ENCODE results near the gene MEIS1. TPM values are rescaled to one million over a fixed set of nuclear protein-coding genes. Genes with fewer than 3 reads are reported as not detected.

The MEIS1 gene
- total and polyA plus RNA-seq, 2 of the 8 experiments (the other 6 are each of a cell fraction or from before 2014, with no cell fraction given): 0.17 to 1.2 TPM

GRCh38 chr2:66443979-66444861, 9.3 kb downstream of the MEIS1 start:
- Histone ChIP-seq H2BK20ac (ENCODE audit: low read length) (0 out of 2 replicates have a peak overlapping the region, but pooled peaks have one; percentile 38), H2BK5ac (ENCODE audit: low read depth, low read length) (no peak overlapping the region), H3K27ac (ENCODE audit: low read depth, low read length) (no peak overlapping the region), H4K91ac (replicated peaks; ENCODE audit: insufficient read length, low read length) (no peak overlapping the region), H3K27me3 (replicated peaks in 1 of 4; ENCODE audit: control insufficient read depth in 3 of 4, extremely low read depth in 1 of 4, insufficient read depth in 3 of 4, low read length in 3 of 4) (peaks cover 55 to 87% (median 72%) of the 10 kb centered on the region in 4 experiments), H3K79me1 (ENCODE audit: low read depth, low read length) (no peaks in the 10 kb centered on the region), H3K9ac (replicated peaks in 1 of 4; ENCODE audit: extremely low read depth in 1 of 4, low read depth in 3 of 4, low read length in 3 of 4) (no peak overlapping the region), H3K23me2 (ENCODE audit: low read depth, low read length) (peaks cover 11% of the 10 kb centered on the region; the same call in 1 of the 2 replicates), H3K14ac (ENCODE audit: insufficient read length) (no peak overlapping the region), H2AFZ (ENCODE audit: low read length) (no peak overlapping the region), H3K4me1 (replicated peaks in 1 of 4; ENCODE audit: control insufficient read depth in 3 of 4, insufficient read depth in 4 of 4, low read length in 3 of 4) (peaks cover 16 to 46% (median 22%) of the 10 kb centered on the region in 4 experiments), H4K8ac (ENCODE audit: extremely low read depth, insufficient read depth, low read length) (peak overlapping the region; percentile 86; the same call in 1 of the 2 replicates), H4K20me1 (replicated peaks in 1 of 2; ENCODE audit: control insufficient read depth in 1 of 2, insufficient read depth in 2 of 2, low read length in 2 of 2) (peaks cover 8% of the 10 kb centered on the region in 2 experiments), H3K18ac (ENCODE audit: extremely low read depth, low read length) (no peak overlapping the region), H3K23ac (ENCODE audit: insufficient read length) (no peak overlapping the region), H2BK12ac (ENCODE audit: low read depth, low read length) (no peak overlapping the region), H3K56ac (replicated peaks; ENCODE audit: insufficient read length, low read depth, low read length) (no peak overlapping the region), H2BK120ac (replicated peaks; ENCODE audit: low read depth, low read length) (no peak overlapping the region), H3K4ac (replicated peaks; ENCODE audit: insufficient read length, low read depth, low read length) (no peak overlapping the region), H3K79me2 (ENCODE audit: control insufficient read depth in 1 of 2, insufficient read depth in 2 of 2, low read length in 2 of 2) (no peaks in the 10 kb centered on the region), H3K4me2 (ENCODE audit: insufficient read depth in 1 of 2, low read depth in 2 of 2, low read length in 2 of 2) (peak overlapping the region; percentile 36 to 89), H2AK5ac (ENCODE audit: low read depth, low read length) (no peak overlapping the region), H3K36me3 (ENCODE audit: control insufficient read depth in 2 of 4, insufficient read depth in 4 of 4, low read length in 3 of 4) (no peaks in the 10 kb centered on the region), H2BK15ac (ENCODE audit: low read length) (no peak overlapping the region), H4K5ac (ENCODE audit: insufficient read length, low read depth, low read length) (no peak overlapping the region), H3K4me3 (ENCODE audit: extremely low read depth in 1 of 4, insufficient read depth in 2 of 4, low read depth in 3 of 4, low read length in 4 of 4) (peak overlapping the region in 2 of 4 experiments; percentile 3 to 63; a peak in 2 of 8 replicates), H3K9me3 (ENCODE audit: insufficient read depth in 2 of 2, low read depth in 1 of 2, low read length in 1 of 2) (no peaks in the 10 kb centered on the region)
- 5% methylated on average over 33 of the region's 33 CpGs; no CpG with 5 or more reads in 1 of the 2 experiments for WGBS, 2 experiments (ENCODE audit: extremely low coverage in 1 of 2, insufficient coverage in 1 of 2, insufficient read length in 1 of 2, insufficient replicate concordance in 2 of 2, low coverage in 1 of 2, low lambda C conversion rate in 2 of 2, missing lambda C conversion rate in 1 of 2)
- ChIA-PET CTCF (ENCODE audit: partially characterized antibody) (interaction anchor here (0.6 to 5.5 kb wide), 18 partner anchors 8 to 793 kb away, joined by 3 to 48 read pairs (median 5); partner anchors contain the start of gene MEIS1), POLR2A (ENCODE audit: partially characterized antibody) (interaction anchor here (1.3 to 1.8 kb wide), 4 partner anchors 10 to 132 kb away, joined by 5 to 9 read pairs (median 6); partner anchors contain the start of gene MEIS1)
- FAIRE-seq (no peak), DNase-seq (ENCODE audit: low read depth in 1 of 2, low spot score in 2 of 2) (peak in 1 of 2 experiments; percentile 50)
- TF ChIP-seq SRF (IDR thresholded peaks at IDR 0.05; ENCODE audit: low read depth, low read length): no peak
- peak; percentile 98 for TF ChIP-seq EZH2 (IDR thresholded peaks at IDR 0.05; ENCODE audit: low read depth, low read length, severe bottlenecking)
- TF ChIP-seq POU5F1 (IDR thresholded peaks at IDR 0.05; ENCODE audit: low read depth, low read length): no peak
- TF ChIP-seq SP1 (IDR thresholded peaks at IDR 0.05; ENCODE audit: low read depth, low read length): no peak
- peak; percentile 96 for TF ChIP-seq SUZ12 (IDR thresholded peaks at IDR 0.05; ENCODE audit: low read length)
- no peak for TF ChIP-seq EP300 (IDR thresholded peaks at IDR 0.05; ENCODE audit: borderline replicate concordance in 1 of 2, low read depth in 2 of 2, low read length in 2 of 2)
- no peak for TF ChIP-seq MAFK (IDR thresholded peaks at IDR 0.05; ENCODE audit: low read depth, low read length)
- TF ChIP-seq RNF2 (IDR thresholded peaks at IDR 0.05; ENCODE audit: borderline replicate concordance, low read depth, low read length, missing control alignments, poor library complexity, severe bottlenecking): peak; percentile 76
- peak; percentile 78; the same call in 1 of the 2 replicates for TF ChIP-seq CBX8 (IDR thresholded peaks at IDR 0.05; ENCODE audit: borderline replicate concordance, low read depth, low read length)
- TF ChIP-seq POLR2A (IDR thresholded peaks at IDR 0.05; ENCODE audit: control extremely low read depth in 1 of 2, low read depth in 2 of 2, low read length in 2 of 2): no peak
- no peak for TF ChIP-seq KDM4A (IDR thresholded peaks at IDR 0.05; ENCODE audit: low read depth, low read length, severe bottlenecking)

Measured in H1 (cell line).